Measurements from ENCODE around the gene SCARF2.

DNA sequence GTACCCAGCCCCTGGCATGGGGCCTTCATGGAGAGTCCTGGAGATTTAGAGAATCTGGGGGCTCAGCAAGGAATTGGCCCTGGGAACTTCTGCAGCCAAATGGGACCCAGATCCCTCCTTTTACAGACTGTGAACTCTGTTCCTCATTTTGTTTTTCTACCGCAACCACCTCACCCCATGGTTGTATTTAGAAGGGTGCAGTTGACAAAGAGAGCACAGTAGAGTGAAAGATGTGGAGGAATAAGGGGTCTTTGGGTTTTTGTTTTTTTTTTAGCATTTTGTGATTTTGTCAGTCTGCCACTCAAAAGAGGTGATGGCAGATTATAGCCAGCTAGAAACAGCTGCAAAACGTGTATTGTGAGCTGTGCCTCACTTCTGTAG lies 41.7 kb downstream of the SCARF2 start:
- TF ChIP-seq, protein P1, sequence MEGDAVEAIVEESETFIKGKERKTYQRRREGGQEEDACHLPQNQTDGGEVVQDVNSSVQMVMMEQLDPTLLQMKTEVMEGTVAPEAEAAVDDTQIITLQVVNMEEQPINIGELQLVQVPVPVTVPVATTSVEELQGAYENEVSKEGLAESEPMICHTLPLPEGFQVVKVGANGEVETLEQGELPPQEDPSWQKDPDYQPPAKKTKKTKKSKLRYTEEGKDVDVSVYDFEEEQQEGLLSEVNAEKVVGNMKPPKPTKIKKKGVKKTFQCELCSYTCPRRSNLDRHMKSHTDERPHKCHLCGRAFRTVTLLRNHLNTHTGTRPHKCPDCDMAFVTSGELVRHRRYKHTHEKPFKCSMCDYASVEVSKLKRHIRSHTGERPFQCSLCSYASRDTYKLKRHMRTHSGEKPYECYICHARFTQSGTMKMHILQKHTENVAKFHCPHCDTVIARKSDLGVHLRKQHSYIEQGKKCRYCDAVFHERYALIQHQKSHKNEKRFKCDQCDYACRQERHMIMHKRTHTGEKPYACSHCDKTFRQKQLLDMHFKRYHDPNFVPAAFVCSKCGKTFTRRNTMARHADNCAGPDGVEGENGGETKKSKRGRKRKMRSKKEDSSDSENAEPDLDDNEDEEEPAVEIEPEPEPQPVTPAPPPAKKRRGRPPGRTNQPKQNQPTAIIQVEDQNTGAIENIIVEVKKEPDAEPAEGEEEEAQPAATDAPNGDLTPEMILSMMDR (IDR thresholded peaks at IDR 0.05): no peak
- no peak for TF ChIP-seq POLR2A (IDR thresholded peaks at IDR 0.05)

Data from testis (tissue), 2 donors.